Liver (tissue), 9 donors: ENCODE results near the gene CRISP1. TPM values are rescaled to one million over a fixed set of nuclear protein-coding genes. Genes with fewer than 3 reads are reported as not detected.
"Not testable (repeated sequence)": the region's sequence is repeated elsewhere in the genome, so short reads cannot be mapped to it uniquely, and the experiment has no call there.

Experiments used
- DNase-seq: peaks from one replicate; pipeline ENCODE4 v3.0.0-alpha.2; 2017; ENCODE audit warnings: low spot score
- H3K27ac ChIP-seq, 2 donors: one replicate each; pipeline ENCODE4 v1.7.0; 2013; ENCODE audit warnings: inconsistent platforms in 2 of 2, low read length in 2 of 2, control low read depth in 1 of 2, low read depth in 1 of 2, mild to moderate bottlenecking in 1 of 2
- H3K27me3 ChIP-seq, 4 donors: one replicate each; pipeline versions ENCODE4 v1.6.1 to v1.7.0; 2013; ENCODE audit warnings: low read length in 3 of 4, inconsistent platforms in 1 of 4, mild to moderate bottlenecking in 1 of 4, moderate library complexity in 1 of 4; ENCODE audit not compliant: control insufficient read depth in 4 of 4, insufficient read depth in 4 of 4
- H3K36me3 ChIP-seq, 4 donors: one replicate each; pipeline versions ENCODE4 v1.6.1 to v1.7.0; 2013; ENCODE audit warnings: low read length in 3 of 4, mild to moderate bottlenecking in 3 of 4, low read depth in 1 of 4, moderate library complexity in 1 of 4; ENCODE audit not compliant: control insufficient read depth in 4 of 4, insufficient read depth in 3 of 4
- H3K4me1 ChIP-seq, 4 donors: one replicate each; pipeline versions ENCODE4 v1.6.1 to v1.7.0; 2013; ENCODE audit warnings: low read length in 3 of 4, mild to moderate bottlenecking in 3 of 4, moderate library complexity in 1 of 4; ENCODE audit not compliant: control insufficient read depth in 4 of 4, insufficient read depth in 4 of 4
- H3K4me3 ChIP-seq, 3 donors: one replicate each; pipeline versions ENCODE4 v1.6.1 to v1.7.0; 2013; ENCODE audit warnings: low read length in 3 of 3, control low read depth in 1 of 3, low read depth in 1 of 3, mild to moderate bottlenecking in 1 of 3
- H3K9ac ChIP-seq, 2 donors: one replicate each; pipeline ENCODE4 v1.7.0; 2013; ENCODE audit warnings: low read length in 2 of 2, mild to moderate bottlenecking in 2 of 2, moderate library complexity in 2 of 2, control low read depth in 1 of 2, low read depth in 1 of 2
- H3K9me3 ChIP-seq, 4 donors: one replicate each; pipeline versions ENCODE4 v1.6.1 to v1.7.0; 2013; ENCODE audit warnings: low read length in 3 of 4; ENCODE audit not compliant: control insufficient read depth in 4 of 4
- ATF3 ChIP-seq: IDR thresholded peaks from 2 replicates; pipeline ENCODE4 v1.6.1; 2016; ENCODE audit warnings: antibody characterized with exemption
- CTCF ChIP-seq: fragments of 150-350 bp; IDR thresholded peaks from 2 replicates; pipeline ENCODE4 v1.5.1; 2017; ENCODE audit warnings: improper control_type of control experiment, low read depth, low read length; ENCODE audit not compliant: missing input control
- EGR1 ChIP-seq, 2 donors: IDR thresholded peaks; 2 replicates each; pipeline ENCODE4 v1.6.1; 2016 to 2018; ENCODE audit warnings: antibody characterized with exemption in 2 of 2, low read depth in 2 of 2
- FOXA1 ChIP-seq: IDR thresholded peaks from 2 replicates; pipeline ENCODE4 v1.6.1; 2016; ENCODE audit warnings: antibody characterized with exemption
- FOXA2 ChIP-seq: IDR thresholded peaks from 2 replicates; pipeline ENCODE4 v1.6.1; 2016; ENCODE audit warnings: antibody characterized with exemption
- GABPA ChIP-seq, 2 donors: IDR thresholded peaks in 1 of 2; conservative IDR thresholded peaks in 1 of 2; 2 replicates each; pipeline ENCODE4 v1.6.1; 2016; ENCODE audit warnings: antibody characterized with exemption in 2 of 2, mild to moderate bottlenecking in 1 of 2, moderate library complexity in 1 of 2
- HNF4A ChIP-seq, 2 donors: conservative IDR thresholded peaks; 2 replicates each; pipeline ENCODE4 v1.6.1; 2016; ENCODE audit warnings: antibody characterized with exemption in 2 of 2, mild to moderate bottlenecking in 2 of 2
- HNF4G ChIP-seq: IDR thresholded peaks from 2 replicates; pipeline ENCODE4 v1.6.1; 2016; ENCODE audit warnings: antibody characterized with exemption
- JUND ChIP-seq, 2 donors: IDR thresholded peaks; 2 replicates each; pipeline ENCODE4 v1.6.1; 2016; ENCODE audit warnings: antibody characterized with exemption in 2 of 2
- MAX ChIP-seq: IDR thresholded peaks from 2 replicates; pipeline ENCODE4 v1.6.1; 2016; ENCODE audit warnings: antibody characterized with exemption
- NR2F2 ChIP-seq: IDR thresholded peaks from 2 replicates; pipeline ENCODE4 v1.6.1; 2016; ENCODE audit warnings: antibody characterized with exemption
- RAD21 ChIP-seq, 2 donors: IDR thresholded peaks; 2 replicates each; pipeline ENCODE4 v1.6.1; 2016; ENCODE audit warnings: antibody characterized with exemption in 2 of 2, mild to moderate bottlenecking in 2 of 2
- REST ChIP-seq: IDR thresholded peaks from 2 replicates; pipeline ENCODE4 v1.6.1; 2016; ENCODE audit warnings: antibody characterized with exemption, mild to moderate bottlenecking
- RXRA ChIP-seq, 2 donors: IDR thresholded peaks; 2 replicates each; pipeline ENCODE4 v1.6.1; 2017 to 2018; ENCODE audit warnings: antibody characterized with exemption in 2 of 2, mild to moderate bottlenecking in 1 of 2
- SP1 ChIP-seq: IDR thresholded peaks from 2 replicates; pipeline ENCODE4 v1.6.1; 2018; ENCODE audit warnings: antibody characterized with exemption, mild to moderate bottlenecking
- TAF1 ChIP-seq: conservative IDR thresholded peaks from 2 replicates; pipeline ENCODE4 v1.6.1; 2016; ENCODE audit warnings: antibody characterized with exemption, mild to moderate bottlenecking
- YY1 ChIP-seq: IDR thresholded peaks from 2 replicates; pipeline ENCODE4 v1.6.1; 2016; ENCODE audit warnings: antibody characterized with exemption, mild to moderate bottlenecking
- ZBTB33 ChIP-seq: IDR thresholded peaks from 2 replicates; pipeline ENCODE4 v1.6.1; 2016; ENCODE audit warnings: antibody characterized with exemption
- whole genome bisulfite sequencing: extraction: QIAGEN DNeasy Blood & Tissue Kit; methylation state at CpG from one replicate; pipeline ENCODE4 v1.1.7; 2013; 5-methylcytosine and 5-hydroxymethylcytosine counted together
- polyA plus RNA-seq, 2 donors: library from polyadenylated mRNA; stranded (reverse) in 1 of 2; unstranded in 1 of 2; fragments of 200-250 nt in 1 of 2; fragments of >200 nt in 1 of 2; fragmentation: Nextera tagmentation in 1 of 2; extraction: Ambion mirVana in 1 of 2; gene quantifications; one replicate each; pipeline versions ENCODE4 v1.2.1 to v1.2.3, GENCODE V29; 2013 to 2015
- total RNA-seq, 2 donors: library from RNA; depleted of rRNA; stranded (reverse); fragments of >200 nt; gene quantifications; one replicate each; pipeline ENCODE4 v1.2.3, GENCODE V29; 2014
- donor health status: healthy.
- donor health status: healthy.
- donor health status: healthy.
- donor health status: healthy.
- donor health status: healthy.

CRISP1 gene
- total and polyA plus RNA-seq, 4 donors, result not detected

- WGBS, result 87% methylated on average over 21 of the region's 21 CpGs
- H3K4me3 ChIP-seq, H3K9ac ChIP-seq, H3K27ac ChIP-seq, H3K36me3 ChIP-seq, H3K4me1 ChIP-seq, H3K9me3 ChIP-seq, DNase-seq, H3K27me3 ChIP-seq: not testable (repeated sequence)
Observed at GRCh38 chr6:49796842-49797455, 69.4 kb downstream of the CRISP1 start.

- whole genome bisulfite sequencing, result 81% methylated on average over 2 of the region's 2 CpGs
- no peak for DNase-seq
- Histone ChIP-seq H3K9ac (no peak overlapping the region), H3K4me1 (no peaks in the 10 kb centered on the region), H3K27me3 (no peaks in the 10 kb centered on the region), H3K36me3 (no peaks in the 10 kb centered on the region), H3K27ac (no peak overlapping the region), H3K9me3 (no peaks in the 10 kb centered on the region), H3K4me3 (no peak overlapping the region)
- TF ChIP-seq FOXA2, result no peak
- no peak for TF ChIP-seq EGR1 (IDR thresholded peaks at IDR 0.05; ENCODE audit: low read depth in 2 of 2)
- TF ChIP-seq MAX, result no peak
- TF ChIP-seq REST, result no peak
- no peak for TF ChIP-seq HNF4A (conservative IDR thresholded peaks at IDR 0.05)
- TF ChIP-seq JUND (IDR thresholded peaks at IDR 0.05), result no peak
- TF ChIP-seq FOXA1, result no peak
- TF ChIP-seq ATF3, result no peak
- TF ChIP-seq SP1, result no peak
- no peak for TF ChIP-seq YY1
- TF ChIP-seq HNF4G, result no peak
- TF ChIP-seq RAD21 (IDR thresholded peaks at IDR 0.05), result no peak
Observed at GRCh38 chr6:49790341-49790740, 76.0 kb downstream of the CRISP1 start.

GRCh38 chr6:49787176-49787575, 79.2 kb downstream of the CRISP1 start, which contains the start of gene PGK2:
PGK2 (minus strand) TSS chr6:49787285; CDS start chr6:49787187, 98 bp downstream.
- Histone ChIP-seq H3K27me3 (no peaks in the 10 kb centered on the region), H3K9me3 (no peaks in the 10 kb centered on the region), H3K4me3 (no peak within 1 kb of the TSS), H3K4me1 (peaks cover 0 to 2% (median 0%) of the 10 kb centered on the region in 4 donors), H3K9ac (no peak within 1 kb of the TSS), H3K36me3 (no peaks in the 10 kb centered on the region), H3K27ac (no peak within 1 kb of the TSS)
- WGBS, result 82% methylated on average over 8 of the region's 8 CpGs
- DNase-seq, result no peak
- TF ChIP-seq CTCF (no peak), GABPA (IDR thresholded peaks at IDR 0.05 in 1 of 2, conservative IDR thresholded peaks at IDR 0.05 in 1 of 2) (no peak), FOXA2 (no peak), JUND (IDR thresholded peaks at IDR 0.05) (no peak), RXRA (IDR thresholded peaks at IDR 0.05) (no peak), ATF3 (no peak), ZBTB33 (no peak), HNF4A (conservative IDR thresholded peaks at IDR 0.05) (no peak), FOXA1 (no peak), HNF4G (no peak), NR2F2 (no peak), EGR1 (IDR thresholded peaks at IDR 0.05; ENCODE audit: low read depth in 2 of 2) (no peak), TAF1 (no peak), SP1 (no peak)
